Stimulated activated CD8-positive, alpha-beta memory T cell treated with anti-CD3 and anti-CD28 coated beads, Interleukin-4, amount 100 ng/mL, for 24 hours (primary cell): Measurements from ENCODE around the gene MAST2.
"Not testable (repeated sequence)": the region's sequence is repeated elsewhere in the genome, so short reads cannot be mapped to it uniquely, and the experiment has no call there.

ENCODE experiments used
- DNase-seq: peaks from one replicate; pipeline ENCODE4 v3.0.0-alpha.2; 2020; ENCODE audit warnings: low read depth

MAST2 gene

DNA sequence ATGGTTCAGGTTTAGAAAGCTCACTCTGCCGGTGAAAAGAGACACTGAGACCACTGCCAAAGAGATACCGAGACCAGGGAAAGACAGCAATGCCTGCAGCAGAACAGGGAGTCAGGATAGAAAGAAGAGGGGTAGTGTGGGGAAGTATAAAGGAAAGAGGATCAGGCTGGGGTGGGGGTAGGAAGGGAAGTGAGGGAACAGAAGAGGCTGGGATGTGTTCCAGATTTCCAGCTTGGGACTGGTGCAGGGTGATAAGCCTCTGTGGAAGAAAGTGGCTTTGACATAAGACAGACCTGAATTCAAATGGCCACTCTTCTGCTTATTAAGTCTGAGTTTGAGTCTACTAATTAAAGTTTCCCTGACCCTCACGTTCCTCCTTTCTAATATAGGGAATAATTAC, 223.1 kb downstream of the MAST2 start:
- no peak for DNase-seq

GRCh38 chr1:46027788-46028573, 224.6 kb downstream of the MAST2 start:
- no peak for DNase-seq

- no peak for DNase-seq
These were observed 226.9 kb downstream of the MAST2 start for GRCh38 chr1:46030074-46030870.

- no peak for DNase-seq
These were observed 227.7 kb downstream of the MAST2 start for GRCh38 chr1:46030876-46031660.

DNA sequence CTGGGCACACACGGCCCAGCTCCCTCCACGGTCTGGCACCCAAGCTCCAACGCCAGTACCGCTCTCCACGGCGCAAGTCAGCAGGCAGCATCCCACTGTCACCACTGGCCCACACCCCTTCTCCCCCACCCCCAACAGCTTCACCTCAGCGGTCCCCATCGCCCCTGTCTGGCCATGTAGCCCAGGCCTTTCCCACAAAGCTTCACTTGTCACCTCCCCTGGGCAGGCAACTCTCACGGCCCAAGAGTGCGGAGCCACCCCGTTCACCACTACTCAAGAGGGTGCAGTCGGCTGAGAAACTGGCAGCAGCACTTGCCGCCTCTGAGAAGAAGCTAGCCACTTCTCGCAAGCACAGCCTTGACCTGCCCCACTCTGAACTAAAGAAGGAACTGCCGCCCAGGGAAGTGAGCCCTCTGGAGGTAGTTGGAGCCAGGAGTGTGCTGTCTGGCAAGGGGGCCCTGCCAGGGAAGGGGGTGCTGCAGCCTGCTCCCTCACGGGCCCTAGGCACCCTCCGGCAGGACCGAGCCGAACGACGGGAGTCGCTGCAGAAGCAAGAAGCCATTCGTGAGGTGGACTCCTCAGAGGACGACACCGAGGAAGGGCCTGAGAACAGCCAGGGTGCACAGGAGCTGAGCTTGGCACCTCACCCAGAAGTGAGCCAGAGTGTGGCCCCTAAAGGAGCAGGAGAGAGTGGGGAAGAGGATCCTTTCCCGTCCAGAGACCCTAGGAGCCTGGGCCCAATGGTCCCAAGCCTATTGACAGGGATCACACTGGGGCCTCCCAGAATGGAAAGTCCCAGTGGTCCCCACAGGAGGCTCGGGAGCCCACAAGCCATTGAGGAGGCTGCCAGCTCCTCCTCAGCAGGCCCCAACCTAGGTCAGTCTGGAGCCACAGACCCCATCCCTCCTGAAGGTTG, 231.4 kb downstream of the MAST2 start:
- no peak for DNase-seq

DNA sequence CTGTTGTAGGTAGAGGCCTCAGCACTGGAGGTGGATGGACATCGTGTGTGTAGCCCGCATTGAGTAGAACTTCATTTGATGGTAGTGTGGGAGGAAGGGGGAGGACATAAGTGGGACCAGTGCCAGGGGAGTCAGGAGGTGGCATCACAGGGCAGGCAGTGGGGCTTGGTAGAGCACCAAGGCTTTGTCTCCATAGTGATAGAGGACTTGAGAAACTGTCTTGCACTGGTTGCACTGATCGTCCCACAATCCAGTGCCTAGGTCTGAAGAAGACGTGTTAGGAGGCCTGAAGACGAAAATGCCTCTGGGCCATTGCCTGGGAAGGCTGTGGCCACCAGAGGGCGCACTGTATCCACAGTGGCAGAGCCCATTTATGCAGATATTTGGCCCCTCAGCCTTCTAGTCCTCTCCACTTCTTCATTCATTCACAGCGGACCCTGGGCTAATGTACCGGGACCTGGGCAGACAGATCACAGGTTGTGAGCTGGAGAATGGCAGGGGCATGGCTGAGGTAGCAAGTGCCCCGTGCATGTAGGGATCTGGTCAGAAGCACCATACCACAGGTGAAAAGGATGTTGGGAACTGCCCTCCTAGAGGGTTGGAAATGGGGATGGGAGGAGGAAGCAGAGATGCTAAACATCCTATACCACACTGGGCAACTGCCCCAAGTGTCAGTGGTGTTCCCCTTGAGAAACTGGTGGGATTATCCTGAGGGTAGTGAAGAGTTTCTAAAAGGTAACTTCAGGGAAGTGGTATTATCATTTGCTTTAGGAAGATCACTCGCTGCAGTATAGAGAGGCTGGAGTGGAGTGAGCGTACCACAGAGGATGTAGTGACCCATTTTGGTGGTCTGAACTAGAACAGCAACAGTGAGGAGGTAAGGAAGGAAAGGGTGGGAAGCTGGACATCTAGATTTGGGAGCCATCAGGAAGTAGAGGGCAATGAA, 233.8 kb downstream of the MAST2 start:
- DNase-seq, result peak; percentile 75

DNA sequence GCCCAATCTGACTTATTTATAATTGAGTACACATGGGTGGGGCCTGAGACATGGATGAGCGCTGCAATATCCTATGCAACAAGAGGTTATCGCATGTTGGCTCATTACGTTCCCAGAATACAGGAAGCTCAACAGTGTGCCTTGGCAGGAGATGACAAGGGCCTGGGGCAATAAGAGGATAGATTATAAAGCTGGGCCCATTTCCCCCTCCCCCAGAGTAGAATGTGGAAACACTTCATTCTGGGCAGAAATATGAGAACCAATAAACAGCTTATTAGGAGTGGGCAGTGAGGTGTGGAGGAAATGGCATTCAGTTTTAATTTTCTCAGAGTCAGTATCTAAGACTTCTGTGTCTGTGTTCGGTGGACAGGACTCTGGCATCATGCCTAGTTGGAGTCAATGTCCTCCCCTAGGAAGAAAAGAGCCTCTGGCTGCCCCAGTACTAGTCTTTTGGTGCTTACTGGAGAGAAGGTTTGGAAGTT, 236.2 kb downstream of the MAST2 start:
- no peak for DNase-seq

GRCh38 chr1:46041551-46041950, 238.1 kb downstream of the MAST2 start:
- no peak for DNase-seq

DNA sequence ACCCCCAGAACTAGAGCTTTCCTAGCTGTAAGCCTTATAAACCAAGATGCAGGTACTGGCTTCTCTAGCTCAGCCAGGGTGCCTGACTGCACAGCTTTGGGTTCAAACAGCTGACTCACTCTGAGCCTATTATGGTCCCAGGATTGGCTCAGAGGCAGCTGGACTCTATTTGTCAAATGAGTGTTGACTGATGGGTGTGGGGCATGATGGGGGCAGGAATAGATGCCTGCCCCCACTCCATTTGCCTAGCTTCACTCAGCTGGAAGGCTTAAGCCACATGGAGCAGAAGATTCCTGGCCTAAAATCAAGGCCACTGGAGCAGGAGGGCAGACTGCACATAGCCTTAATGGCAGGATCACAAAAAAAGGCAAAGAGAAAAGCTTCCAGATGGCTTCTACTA, 238.6 kb downstream of the MAST2 start:
- no peak for DNase-seq

- no peak for DNase-seq
These were observed 240.1 kb downstream of the MAST2 start for GRCh38 chr1:46043458-46044017.

DNA sequence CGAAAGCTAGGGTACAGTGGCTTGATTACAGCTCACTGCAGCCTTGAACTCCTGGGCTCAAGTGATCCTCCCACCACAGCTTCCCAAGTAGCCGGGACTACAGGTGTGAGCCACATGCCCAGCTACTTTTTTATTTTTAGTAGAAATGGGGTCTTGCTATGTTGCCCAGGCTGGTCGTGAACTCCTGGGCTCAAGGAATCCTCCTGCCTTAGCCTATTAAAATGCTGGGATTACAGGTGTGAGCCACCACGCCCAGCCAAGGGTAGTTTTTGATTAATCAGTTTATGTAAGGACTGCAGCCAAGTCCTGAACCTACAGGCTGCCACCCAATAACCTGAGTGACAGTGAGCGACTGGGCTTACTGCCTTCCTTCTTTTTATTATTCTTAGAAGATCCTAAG, 240.7 kb downstream of the MAST2 start:
- no peak for DNase-seq

DNA sequence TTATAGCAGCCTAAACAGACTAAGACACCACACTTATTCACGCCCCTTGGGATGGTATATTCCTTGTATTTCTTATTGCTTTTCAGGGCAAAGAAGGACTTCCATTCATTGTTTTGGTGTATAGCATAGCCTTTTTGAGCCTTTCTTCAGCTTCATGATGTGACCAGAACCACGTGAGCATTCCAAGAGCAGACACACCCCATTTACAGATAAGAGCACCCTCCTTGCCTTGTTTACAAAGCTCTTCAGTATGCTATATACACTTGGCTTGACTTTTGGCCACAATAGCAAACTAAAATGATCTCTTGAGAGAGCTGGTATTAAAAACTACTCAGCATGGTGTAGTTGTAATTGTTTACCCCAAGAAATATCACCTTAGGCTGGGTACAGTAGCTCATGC, 250.3 kb downstream of the MAST2 start:
- DNase-seq, result no peak

DNA sequence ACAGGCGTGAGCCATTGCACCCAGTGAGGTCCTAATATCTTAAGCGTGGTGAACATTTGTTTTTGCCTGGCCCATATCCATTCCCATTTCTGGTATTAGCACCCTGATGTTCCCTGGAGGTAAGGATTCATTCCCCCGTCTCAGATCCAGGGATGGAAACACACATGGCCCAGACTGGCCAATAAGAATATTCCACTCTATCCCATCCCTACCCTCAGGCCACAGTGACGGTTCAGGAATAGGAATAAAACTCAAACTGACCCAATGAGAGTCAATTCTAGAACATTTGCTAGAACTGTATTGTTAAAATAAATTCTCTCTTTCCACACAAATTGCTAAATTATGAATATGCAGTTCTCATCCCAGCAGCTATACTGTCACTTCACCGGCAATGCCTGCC, 252.9 kb downstream of the MAST2 start:
- DNase-seq, result no peak

DNA sequence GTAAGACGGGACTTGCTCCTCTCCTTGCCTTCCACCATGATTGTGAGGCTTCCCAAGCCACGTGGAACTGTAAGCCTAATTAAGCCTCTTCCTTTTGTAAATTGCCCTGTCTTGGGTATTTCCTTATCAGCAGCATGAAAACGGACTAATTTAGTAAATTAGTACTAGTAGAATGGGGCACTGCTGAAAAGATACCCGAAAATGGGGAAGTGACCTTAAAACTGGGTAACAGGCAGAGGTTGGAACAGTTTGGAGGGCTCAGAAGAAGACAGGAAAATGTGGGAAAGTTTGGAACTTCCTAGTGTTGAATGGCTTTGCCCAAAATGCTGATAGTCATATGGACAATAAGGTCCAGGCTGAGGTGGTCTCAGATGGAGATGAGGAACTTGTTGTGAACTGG, 253.8 kb downstream of the MAST2 start:
- DNase-seq, result not testable (repeated sequence)

DNA sequence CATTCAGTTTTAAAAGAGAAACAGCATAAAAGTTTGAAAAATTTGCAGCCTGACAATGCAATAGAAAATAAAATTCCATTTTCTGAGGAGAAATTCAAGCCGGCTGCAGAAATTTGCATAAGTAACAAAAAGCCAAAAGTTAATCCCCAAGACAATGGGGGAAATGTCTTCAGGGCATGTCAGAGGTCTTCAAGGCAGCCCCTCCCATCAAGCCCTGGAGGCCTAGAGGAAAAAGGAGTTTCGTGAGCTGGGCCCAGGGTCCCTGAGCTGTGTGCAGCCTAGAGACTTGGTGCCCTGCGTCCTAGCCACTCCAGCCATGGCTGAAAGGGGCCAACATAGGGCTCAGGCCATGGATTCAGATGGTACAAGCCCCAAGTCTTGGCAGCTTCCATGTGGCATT, 254.4 kb downstream of the MAST2 start:
- DNase-seq, result no peak

DNA sequence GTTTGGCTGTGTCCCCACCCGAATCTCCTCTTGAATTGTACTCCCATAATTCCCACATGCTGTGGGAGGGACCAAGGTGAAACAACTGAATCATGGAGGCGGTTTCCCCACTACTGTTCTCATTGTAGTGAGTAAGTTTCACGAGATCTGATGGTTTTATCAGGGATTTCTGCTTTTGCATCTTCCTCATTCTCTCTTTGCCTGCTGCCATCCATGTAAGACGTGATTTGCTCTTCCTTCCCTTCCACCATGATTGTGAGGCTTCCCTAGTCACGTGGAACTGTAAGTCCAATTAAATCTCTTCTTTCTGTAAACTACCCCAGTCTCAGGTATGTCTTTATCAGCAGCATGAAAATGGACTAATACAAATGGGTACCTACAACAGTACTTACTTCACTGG, 255.5 kb downstream of the MAST2 start:
- DNase-seq, result no peak

DNA sequence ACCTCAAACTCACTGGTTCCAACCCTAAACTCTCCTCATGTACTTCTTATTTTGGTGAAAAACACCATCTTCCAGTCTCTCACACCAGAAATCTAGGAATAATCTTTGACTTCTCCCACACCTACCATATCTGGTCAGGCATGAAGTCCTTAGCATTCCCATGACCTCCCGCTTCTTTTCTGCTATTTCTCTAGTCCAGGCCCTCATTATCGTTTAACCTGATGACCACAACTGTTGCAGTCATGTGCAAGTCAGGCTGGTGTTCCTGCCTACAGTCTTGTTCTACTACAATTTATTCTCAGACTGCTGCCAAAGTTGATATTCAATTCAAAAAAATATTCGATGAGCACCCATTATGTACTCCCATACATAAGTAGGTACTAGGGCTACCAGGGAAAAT, 257.7 kb downstream of the MAST2 start:
- DNase-seq, result no peak

- no peak for DNase-seq
These were observed 259.4 kb downstream of the MAST2 start for GRCh38 chr1:46062651-46063319.

GRCh38 chr1:46064708-46065107, 261.3 kb downstream of the MAST2 start:
- DNase-seq, result no peak
